HuH-7.5 (cell line): Measurements from ENCODE around the gene NR0B2.
"Not testable (repeated sequence)": the region's sequence is repeated elsewhere in the genome, so short reads cannot be mapped to it uniquely, and the experiment has no call there.

Source experiments
- DNase-seq: peaks from one replicate; pipeline ENCODE4 v3.0.0; 2011; ENCODE audit warnings: low spot score

The NR0B2 gene

DNA sequence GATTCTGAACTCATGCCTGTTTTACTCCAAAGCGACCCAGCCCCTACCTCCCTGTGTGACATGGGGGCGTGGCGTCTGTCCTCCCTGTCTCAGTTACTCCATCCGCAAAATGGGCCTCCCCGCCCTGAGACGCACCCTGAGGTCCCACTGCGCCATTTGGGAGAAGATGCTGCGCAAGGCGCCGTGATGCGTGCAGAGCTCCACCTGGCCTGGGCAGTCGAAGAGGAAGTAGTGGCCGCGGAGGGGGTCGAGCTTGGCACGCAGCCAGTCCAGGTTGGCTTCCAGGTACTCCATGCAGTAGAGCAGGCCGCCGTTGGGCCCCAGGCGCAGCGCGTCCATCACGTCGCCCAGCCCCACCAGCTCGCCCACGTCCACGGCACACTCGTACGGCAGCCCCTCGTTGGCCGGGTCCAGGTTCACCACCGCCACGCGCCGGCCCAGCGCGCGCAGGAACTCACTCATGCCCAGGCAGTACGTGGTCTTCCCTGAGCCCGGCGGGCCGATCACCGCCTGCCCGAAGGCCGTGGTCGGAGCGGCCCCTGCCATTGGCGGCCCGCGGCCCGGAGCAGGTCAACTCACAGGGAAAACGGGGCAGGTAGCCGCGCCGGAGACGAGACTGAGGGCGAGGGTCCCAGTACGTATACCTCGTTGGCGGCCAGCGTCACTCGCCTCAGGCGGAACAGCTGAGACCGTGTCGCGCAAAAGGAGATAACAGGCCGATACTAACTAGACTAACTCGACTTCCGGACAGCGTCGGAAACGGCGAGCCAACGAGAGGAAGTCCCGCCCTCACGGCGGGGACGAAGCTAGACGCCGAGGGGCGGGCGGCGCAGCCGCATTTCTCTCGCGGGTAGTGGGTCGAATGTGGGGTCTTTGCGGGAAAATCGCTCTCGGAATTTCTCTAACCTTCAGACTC lies 24.0 kb downstream of the NR0B2 start, which contains the start of gene GPN2:
Gene GPN2 (minus strand): TSS at position 733 of the 916 bp plus-strand sequence. CDS start 187 bp downstream, at position 546.
- peak; percentile 75 for DNase-seq

- no peak for DNase-seq
Measured at GRCh38 chr1:26888231-26888630, 25.5 kb downstream of the NR0B2 start.

DNA sequence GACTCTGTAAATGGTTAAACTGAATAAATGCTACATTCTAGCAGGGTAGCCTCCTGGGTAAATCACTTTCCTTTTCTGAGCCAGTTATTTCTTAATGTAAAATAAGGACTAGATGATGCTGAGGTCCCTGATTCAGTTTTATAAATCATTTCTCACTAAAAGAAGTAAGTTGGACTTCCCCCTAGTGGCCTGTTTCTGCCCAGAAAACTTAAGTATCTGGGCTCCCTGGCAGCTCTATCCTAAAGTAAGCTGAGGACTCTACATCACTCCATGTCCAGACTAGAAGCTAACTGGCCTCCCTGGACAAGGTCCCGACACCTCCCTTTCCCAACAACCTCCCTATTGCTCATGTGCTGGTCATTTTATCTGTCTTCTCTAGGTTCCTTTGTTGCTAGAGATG lies 26.6 kb downstream of the NR0B2 start:
- no peak for DNase-seq

GRCh38 chr1:26882696-26883463 lies 30.9 kb downstream of the NR0B2 start:
- no peak for DNase-seq

- not testable (repeated sequence) for DNase-seq
Measured at GRCh38 chr1:26881611-26882010, 32.2 kb downstream of the NR0B2 start.

- no peak for DNase-seq
Measured at GRCh38 chr1:26879793-26880192, 34.0 kb downstream of the NR0B2 start.

DNA sequence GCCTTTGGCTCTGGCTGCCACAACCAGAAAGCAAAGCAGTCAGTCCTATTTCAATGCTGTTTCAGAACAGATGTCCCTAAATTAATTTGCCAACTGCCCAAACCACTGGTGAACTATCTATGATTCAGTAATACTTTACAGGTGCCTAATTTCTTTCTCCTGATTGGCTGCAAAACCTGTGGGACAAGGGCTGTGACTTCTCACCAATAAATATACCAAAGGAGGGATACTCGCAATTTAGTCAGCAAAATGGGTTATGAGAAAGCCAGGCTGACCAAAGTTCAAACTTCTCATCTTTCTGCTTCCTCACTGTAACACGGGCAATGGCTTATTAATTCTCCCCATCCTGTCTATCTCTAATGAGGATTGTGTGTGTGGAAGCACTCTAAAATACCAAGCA lies 36.4 kb downstream of the NR0B2 start:
- DNase-seq = no peak

GRCh38 chr1:26874896-26875295 lies 38.9 kb downstream of the NR0B2 start:
- no peak for DNase-seq

GRCh38 chr1:26873097-26873496 lies 40.7 kb downstream of the NR0B2 start:
- DNase-seq = not testable (repeated sequence)

DNA sequence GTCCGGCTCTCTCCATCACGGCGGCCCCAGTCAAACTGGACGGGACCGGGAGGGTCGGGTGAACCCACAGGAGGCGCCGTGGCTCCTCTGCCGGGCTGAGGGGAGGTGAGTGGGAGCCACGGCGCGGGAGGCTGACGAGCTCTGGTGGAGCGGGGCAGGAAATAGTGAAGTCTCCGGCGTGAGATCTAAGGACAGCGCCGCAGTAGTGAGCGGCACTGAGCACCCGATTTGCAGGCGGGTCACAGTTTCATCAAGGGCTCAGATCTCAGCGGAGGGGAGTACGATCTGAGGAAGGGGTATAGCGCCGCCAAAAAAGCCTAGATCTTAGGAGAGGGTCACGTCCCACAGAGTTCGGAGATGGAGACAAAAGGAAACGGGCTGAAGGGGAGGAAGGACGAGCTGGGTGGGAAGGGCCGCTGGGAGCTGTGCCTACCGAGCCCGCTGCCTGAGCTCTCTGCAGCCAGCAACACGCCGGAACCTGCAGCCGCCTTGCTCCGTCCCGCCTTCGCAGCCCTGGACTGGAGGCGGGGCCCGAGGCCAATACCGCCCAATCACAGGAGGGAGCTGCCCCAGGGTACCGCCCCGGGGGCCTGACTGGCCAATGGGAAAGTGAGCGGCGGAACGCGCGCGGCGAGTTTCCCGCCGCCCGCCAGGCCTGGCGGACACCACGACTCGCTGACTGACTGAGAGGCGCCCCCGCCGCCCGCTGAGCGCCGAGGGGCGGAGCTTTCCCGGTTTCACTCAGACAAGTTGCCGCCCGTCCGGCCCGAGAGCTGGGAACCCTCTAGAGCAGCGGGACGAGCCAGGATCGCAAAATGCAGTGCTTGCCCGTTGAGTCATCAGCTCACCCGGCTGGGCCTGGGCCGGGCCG lies 48.9 kb downstream of the NR0B2 start:
- peak; percentile 83 for DNase-seq

DNA sequence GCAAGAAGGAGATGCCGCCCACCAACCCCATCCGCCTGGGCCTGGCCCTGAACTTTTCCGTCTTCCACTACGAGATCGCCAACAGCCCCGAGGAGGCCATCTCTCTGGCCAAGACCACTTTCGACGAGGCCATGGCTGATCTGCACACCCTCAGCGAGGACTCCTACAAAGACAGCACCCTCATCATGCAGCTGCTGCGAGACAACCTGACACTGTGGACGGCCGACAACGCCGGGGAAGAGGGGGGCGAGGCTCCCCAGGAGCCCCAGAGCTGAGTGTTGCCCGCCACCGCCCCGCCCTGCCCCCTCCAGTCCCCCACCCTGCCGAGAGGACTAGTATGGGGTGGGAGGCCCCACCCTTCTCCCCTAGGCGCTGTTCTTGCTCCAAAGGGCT lies 50.1 kb downstream of the NR0B2 start:
- DNase-seq = no peak

GRCh38 chr1:26862781-26863684 lies 50.7 kb downstream of the NR0B2 start, which contains the start of gene SFN:
Gene SFN (plus strand): TSS chr1:26863149. CDS start chr1:26863213, 64 bp downstream.
- DNase-seq = peak; percentile 60

GRCh38 chr1:26861889-26862378 lies 51.8 kb downstream of the NR0B2 start:
- DNase-seq = no peak
